ENCODE measurements around the gene STAG1.
"Not testable (repeated sequence)": the region's sequence is repeated elsewhere in the genome, so short reads cannot be mapped to it uniquely, and the experiment has no call there.

Gene STAG1

DNA sequence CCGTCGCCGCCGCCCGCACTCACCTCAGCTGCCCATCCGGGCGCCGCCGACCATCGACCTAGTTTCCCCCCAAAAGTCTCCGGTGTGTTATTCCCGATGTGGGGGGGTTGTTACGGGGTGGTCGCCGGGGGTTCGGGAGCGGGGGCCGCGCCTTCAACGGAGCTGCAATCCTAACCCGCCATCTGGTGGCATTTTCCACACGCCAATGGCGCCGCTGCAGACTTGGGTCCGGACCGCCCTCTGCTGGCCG lies at the start of gene STAG1:
STAG1 (minus strand) TSS at position 207 of the 250 bp plus-strand sequence. CDS start 121,480 bp downstream, outside the sequence.
- H3K27ac ChIP-seq (ENCODE audit: low read depth, low read length) = peak within 1 kb of the TSS; percentile 98
- peak within 1 kb of the TSS; percentile 94 for H3K9ac ChIP-seq (ENCODE audit: low read length)
- no peaks in the 10 kb centered on the region for H3K9me3 ChIP-seq (ENCODE audit: control insufficient read depth, insufficient read depth, low read depth, low read length)
- peaks cover 31% of the 10 kb centered on the region for H3K4me1 ChIP-seq (ENCODE audit: control insufficient read depth, insufficient read depth, low read length)
- no peaks in the 10 kb centered on the region for H3K27me3 ChIP-seq (ENCODE audit: control insufficient read depth, insufficient read depth, low read length)
- H3K4me3 ChIP-seq (ENCODE audit: low read depth, low read length) = peak within 1 kb of the TSS; percentile 85
- no peaks in the 10 kb centered on the region for H3K36me3 ChIP-seq (ENCODE audit: control insufficient read depth, insufficient read depth, low read length)

DNA sequence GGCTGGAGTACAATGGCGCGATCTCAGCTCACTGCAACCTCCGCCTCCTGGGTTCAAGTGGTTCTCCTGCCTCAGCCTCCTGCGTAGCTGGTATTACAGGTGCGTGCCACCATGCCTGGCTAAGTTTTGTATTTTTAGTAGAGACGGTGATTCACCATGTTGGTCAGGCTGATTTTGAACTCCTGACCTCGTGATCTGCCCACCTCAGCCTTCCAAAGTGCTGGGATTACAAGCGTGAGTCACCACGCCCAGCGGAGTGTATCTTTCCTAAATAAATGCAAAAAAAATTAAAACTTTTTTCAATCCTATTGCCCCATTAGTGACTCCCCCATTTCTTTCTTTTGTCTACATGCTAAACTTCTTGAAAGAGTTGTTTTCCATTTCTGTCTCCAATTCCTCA lies 49.0 kb upstream of the STAG1 start:
- not testable (repeated sequence) for H3K4me1 ChIP-seq (ENCODE audit: control insufficient read depth, insufficient read depth, low read length); H3K4me3 ChIP-seq (ENCODE audit: low read depth, low read length); H3K9me3 ChIP-seq (ENCODE audit: control insufficient read depth, insufficient read depth, low read depth, low read length); H3K9ac ChIP-seq (ENCODE audit: low read length); H3K27ac ChIP-seq (ENCODE audit: low read depth, low read length); H3K36me3 ChIP-seq (ENCODE audit: control insufficient read depth, insufficient read depth, low read length); H3K27me3 ChIP-seq (ENCODE audit: control insufficient read depth, insufficient read depth, low read length)

GRCh38 chr3:136792556-136793330 lies 40.6 kb upstream of the STAG1 start:
- Histone ChIP-seq H3K36me3 (ENCODE audit: control insufficient read depth, insufficient read depth, low read length) (no peaks in the 10 kb centered on the region), H3K9ac (ENCODE audit: low read length) (no peak overlapping the region), H3K9me3 (ENCODE audit: control insufficient read depth, insufficient read depth, low read depth, low read length) (no peaks in the 10 kb centered on the region), H3K4me1 (ENCODE audit: control insufficient read depth, insufficient read depth, low read length) (no peaks in the 10 kb centered on the region), H3K4me3 (ENCODE audit: low read depth, low read length) (no peak overlapping the region), H3K27me3 (ENCODE audit: control insufficient read depth, insufficient read depth, low read length) (no peaks in the 10 kb centered on the region), H3K27ac (ENCODE audit: low read depth, low read length) (no peak overlapping the region)

DNA sequence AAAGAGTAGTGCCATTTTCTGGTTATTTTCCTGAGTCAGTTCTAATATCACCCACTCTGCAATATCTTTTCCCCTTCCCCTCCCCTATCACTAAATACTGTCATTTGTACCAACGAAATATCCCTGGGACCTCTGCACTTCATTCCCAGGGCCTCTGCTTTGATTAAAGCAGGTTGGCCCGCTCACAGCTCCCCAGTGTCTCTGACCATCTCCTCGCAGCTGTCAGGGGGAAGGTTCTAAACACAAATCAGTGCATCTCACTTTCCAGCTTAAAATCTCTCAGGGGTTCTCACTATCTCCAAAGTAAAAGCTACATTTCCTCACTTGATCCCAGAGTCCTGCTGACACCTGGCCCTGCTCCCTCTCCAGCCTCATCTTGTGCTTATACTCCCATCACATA lies 38.6 kb upstream of the STAG1 start:
- H3K4me3 ChIP-seq (ENCODE audit: low read depth, low read length) = no peak overlapping the region
- no peaks in the 10 kb centered on the region for H3K9me3 ChIP-seq (ENCODE audit: control insufficient read depth, insufficient read depth, low read depth, low read length)
- H3K36me3 ChIP-seq (ENCODE audit: control insufficient read depth, insufficient read depth, low read length) = no peaks in the 10 kb centered on the region
- H3K4me1 ChIP-seq (ENCODE audit: control insufficient read depth, insufficient read depth, low read length) = peaks cover 14% of the 10 kb centered on the region
- no peaks in the 10 kb centered on the region for H3K27me3 ChIP-seq (ENCODE audit: control insufficient read depth, insufficient read depth, low read length)
- H3K27ac ChIP-seq (ENCODE audit: low read depth, low read length) = no peak overlapping the region
- H3K9ac ChIP-seq (ENCODE audit: low read length) = no peak overlapping the region

GRCh38 chr3:136789976-136790375 lies 37.8 kb upstream of the STAG1 start:
- Histone ChIP-seq H3K36me3 (ENCODE audit: control insufficient read depth, insufficient read depth, low read length) (no peaks in the 10 kb centered on the region), H3K4me3 (ENCODE audit: low read depth, low read length) (no peak overlapping the region), H3K9me3 (ENCODE audit: control insufficient read depth, insufficient read depth, low read depth, low read length) (no peaks in the 10 kb centered on the region), H3K4me1 (ENCODE audit: control insufficient read depth, insufficient read depth, low read length) (peaks cover 14% of the 10 kb centered on the region), H3K27ac (ENCODE audit: low read depth, low read length) (no peak overlapping the region), H3K27me3 (ENCODE audit: control insufficient read depth, insufficient read depth, low read length) (no peaks in the 10 kb centered on the region), H3K9ac (ENCODE audit: low read length) (no peak overlapping the region)

- Histone ChIP-seq H3K36me3 (ENCODE audit: control insufficient read depth, insufficient read depth, low read length) (no peaks in the 10 kb centered on the region), H3K9me3 (ENCODE audit: control insufficient read depth, insufficient read depth, low read depth, low read length) (no peaks in the 10 kb centered on the region), H3K4me3 (ENCODE audit: low read depth, low read length) (no peak overlapping the region), H3K27me3 (ENCODE audit: control insufficient read depth, insufficient read depth, low read length) (no peaks in the 10 kb centered on the region), H3K9ac (ENCODE audit: low read length) (no peak overlapping the region), H3K4me1 (ENCODE audit: control insufficient read depth, insufficient read depth, low read length) (peaks cover 14% of the 10 kb centered on the region), H3K27ac (ENCODE audit: low read depth, low read length) (no peak overlapping the region)
These were observed 36.0 kb upstream of the STAG1 start for GRCh38 chr3:136788154-136788553.

DNA sequence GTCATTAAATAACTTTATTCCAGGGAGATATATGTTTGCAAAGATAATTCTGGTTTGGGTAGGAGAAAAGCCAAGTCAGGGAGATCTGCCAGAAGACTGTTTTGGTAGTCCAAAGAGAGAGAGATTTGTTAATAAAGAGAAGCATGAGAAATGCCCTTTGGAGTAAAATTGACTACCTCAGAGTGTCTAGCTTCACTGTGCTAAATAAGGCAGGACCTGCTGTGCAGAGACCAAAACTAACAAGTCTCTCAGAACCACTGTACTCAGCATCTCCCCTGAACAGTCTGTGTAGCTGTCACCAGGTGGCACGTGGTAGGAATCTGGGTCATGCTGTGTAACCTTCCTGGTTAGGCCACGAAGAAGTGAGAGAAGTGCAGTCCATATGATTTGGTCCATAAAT lies 35.2 kb upstream of the STAG1 start:
- 0 out of 2 replicates have a peak overlapping the region, but pooled peaks have one; percentile 66 for H3K27ac ChIP-seq (ENCODE audit: low read depth, low read length)
- H3K9me3 ChIP-seq (ENCODE audit: control insufficient read depth, insufficient read depth, low read depth, low read length) = no peaks in the 10 kb centered on the region
- H3K9ac ChIP-seq (ENCODE audit: low read length) = no peak overlapping the region
- no peak overlapping the region for H3K4me3 ChIP-seq (ENCODE audit: low read depth, low read length)
- H3K36me3 ChIP-seq (ENCODE audit: control insufficient read depth, insufficient read depth, low read length) = no peaks in the 10 kb centered on the region
- H3K27me3 ChIP-seq (ENCODE audit: control insufficient read depth, insufficient read depth, low read length) = no peaks in the 10 kb centered on the region
- H3K4me1 ChIP-seq (ENCODE audit: control insufficient read depth, insufficient read depth, low read length) = peaks cover 14% of the 10 kb centered on the region

GRCh38 chr3:136783708-136784191 lies 31.6 kb upstream of the STAG1 start:
- Histone ChIP-seq H3K27me3 (ENCODE audit: control insufficient read depth, insufficient read depth, low read length) (no peaks in the 10 kb centered on the region), H3K9ac (ENCODE audit: low read length) (no peak overlapping the region), H3K27ac (ENCODE audit: low read depth, low read length) (no peak overlapping the region), H3K9me3 (ENCODE audit: control insufficient read depth, insufficient read depth, low read depth, low read length) (no peaks in the 10 kb centered on the region), H3K36me3 (ENCODE audit: control insufficient read depth, insufficient read depth, low read length) (no peaks in the 10 kb centered on the region), H3K4me1 (ENCODE audit: control insufficient read depth, insufficient read depth, low read length) (peaks cover 14% of the 10 kb centered on the region), H3K4me3 (ENCODE audit: low read depth, low read length) (no peak overlapping the region)

GRCh38 chr3:136780741-136781140 lies 28.6 kb upstream of the STAG1 start:
- no peaks in the 10 kb centered on the region for H3K36me3 ChIP-seq (ENCODE audit: control insufficient read depth, insufficient read depth, low read length)
- H3K9ac ChIP-seq (ENCODE audit: low read length) = no peak overlapping the region
- no peaks in the 10 kb centered on the region for H3K9me3 ChIP-seq (ENCODE audit: control insufficient read depth, insufficient read depth, low read depth, low read length)
- H3K4me1 ChIP-seq (ENCODE audit: control insufficient read depth, insufficient read depth, low read length) = no peaks in the 10 kb centered on the region; the same call in 1 of the 2 replicates
- H3K4me3 ChIP-seq (ENCODE audit: low read depth, low read length) = no peak overlapping the region
- H3K27me3 ChIP-seq (ENCODE audit: control insufficient read depth, insufficient read depth, low read length) = no peaks in the 10 kb centered on the region
- H3K27ac ChIP-seq (ENCODE audit: low read depth, low read length) = no peak overlapping the region

GRCh38 chr3:136778865-136779264 lies 26.7 kb upstream of the STAG1 start:
- Histone ChIP-seq H3K36me3 (ENCODE audit: control insufficient read depth, insufficient read depth, low read length) (no peaks in the 10 kb centered on the region), H3K9ac (ENCODE audit: low read length) (no peak overlapping the region), H3K9me3 (ENCODE audit: control insufficient read depth, insufficient read depth, low read depth, low read length) (no peaks in the 10 kb centered on the region), H3K4me3 (ENCODE audit: low read depth, low read length) (no peak overlapping the region), H3K27ac (ENCODE audit: low read depth, low read length) (no peak overlapping the region), H3K4me1 (ENCODE audit: control insufficient read depth, insufficient read depth, low read length) (no peaks in the 10 kb centered on the region), H3K27me3 (ENCODE audit: control insufficient read depth, insufficient read depth, low read length) (no peaks in the 10 kb centered on the region)

- no peaks in the 10 kb centered on the region for H3K4me1 ChIP-seq (ENCODE audit: control insufficient read depth, insufficient read depth, low read length)
- H3K36me3 ChIP-seq (ENCODE audit: control insufficient read depth, insufficient read depth, low read length) = no peaks in the 10 kb centered on the region
- H3K27ac ChIP-seq (ENCODE audit: low read depth, low read length) = no peak overlapping the region
- no peak overlapping the region for H3K4me3 ChIP-seq (ENCODE audit: low read depth, low read length)
- H3K27me3 ChIP-seq (ENCODE audit: control insufficient read depth, insufficient read depth, low read length) = no peaks in the 10 kb centered on the region
- no peaks in the 10 kb centered on the region for H3K9me3 ChIP-seq (ENCODE audit: control insufficient read depth, insufficient read depth, low read depth, low read length)
- H3K9ac ChIP-seq (ENCODE audit: low read length) = no peak overlapping the region
These were observed 20.5 kb upstream of the STAG1 start for GRCh38 chr3:136772709-136773108.
